ENCODE measurements around the gene PLCXD3. TPM values are rescaled to one million over a fixed set of nuclear protein-coding genes. Genes with fewer than 3 reads are reported as not detected.
A peak's percentile ranks its signal among the peaks of the same experiment; 100 is the strongest.

The PLCXD3 gene
- polyA plus RNA-seq, 1 of the 3 experiments (the other 2 are of a cell fraction), result 0.15 TPM

- TF ChIP-seq EZH2phosphoT487 (IDR thresholded peaks at IDR 0.05; ENCODE audit: borderline replicate concordance, low read depth) (no peak), GABPA (IDR thresholded peaks at IDR 0.05; ENCODE audit: low read depth) (no peak), SMC3 (IDR thresholded peaks at IDR 0.05; ENCODE audit: low read depth, low read length) (no peak), FOXJ3 (CRISPR knock-in tag; IDR thresholded peaks at IDR 0.05) (no peak), FOXM1 (IDR thresholded peaks at IDR 0.05; ENCODE audit: low read depth) (no peak), YY1 (IDR thresholded peaks at IDR 0.05; ENCODE audit: low read depth) (no peak)
These were observed 231.4 kb downstream of the PLCXD3 start (continued) for GRCh38 chr5:41279040-41279439.

GRCh38 chr5:41277476-41278245 lies 232.7 kb downstream of the PLCXD3 start:
- no peaks in the 10 kb centered on the region for H4K20me1 ChIP-seq (ENCODE audit: insufficient read depth)
- no peaks in the 10 kb centered on the region for H3K9me3 ChIP-seq
- H3K27me3 ChIP-seq (ENCODE audit: insufficient read depth), result no peaks in the 10 kb centered on the region
- 0 out of 2 replicates have a peak overlapping the region, but pooled peaks have one; percentile 18 for H2AFZ ChIP-seq (ENCODE audit: low read depth)
- H3K36me3 ChIP-seq (replicated peaks in 1 of 2; ENCODE audit: control insufficient read depth in 1 of 2, insufficient read depth in 2 of 2, low read length in 1 of 2), result no peaks in the 10 kb centered on the region
- no peak for TF ChIP-seq IRF3 (IDR thresholded peaks at IDR 0.05; ENCODE audit: low read depth, low read length)
- TF ChIP-seq NFIC (IDR thresholded peaks at IDR 0.05; ENCODE audit: borderline replicate concordance), result no peak
- no peak for TF ChIP-seq NRF1 (IDR thresholded peaks at IDR 0.05; ENCODE audit: low read depth, low read length)
- ChIA-PET POLR2A (no interaction called here), CTCF (interaction anchor here (1.6 to 2.5 kb wide), 2 partner anchors 8 to 374 kb away, joined by 3 to 14 read pairs; no protein-coding TSS in a partner anchor)
- no peak overlapping the region for H3K9ac ChIP-seq
- no peak overlapping the region for H3K27ac ChIP-seq (ENCODE audit: low read depth in 2 of 2, low read length in 1 of 2)
- no peak overlapping the region for H3K4me3 ChIP-seq (ENCODE audit: low read depth in 2 of 2, low read length in 1 of 2)
- no peak overlapping the region for H3K4me2 ChIP-seq
- no peaks in the 10 kb centered on the region for H3K79me2 ChIP-seq (ENCODE audit: insufficient read depth)
- 70% methylated on average over 4 of the region's 4 CpGs for WGBS (ENCODE audit: low lambda C conversion rate)
- H3K4me1 ChIP-seq (ENCODE audit: control insufficient read depth in 1 of 2, insufficient read depth in 2 of 2, low read depth in 1 of 2, low read length in 1 of 2), result peaks cover 2 to 7% of the 10 kb centered on the region in 2 experiments; a peak in 2 of 4 replicates
- no peaks in the 10 kb centered on the region for H3K9me2 ChIP-seq
- no peak for DNase-seq
- H3F3A ChIP-seq (replicated peaks; ENCODE audit: insufficient read depth), result no peaks in the 10 kb centered on the region

- WGBS (ENCODE audit: low lambda C conversion rate), result 75% methylated on average over 8 of the region's 8 CpGs
- Histone ChIP-seq H3K36me3 (replicated peaks in 1 of 2; ENCODE audit: control insufficient read depth in 1 of 2, insufficient read depth in 2 of 2, low read length in 1 of 2) (no peaks in the 10 kb centered on the region), H3K4me2 (no peak overlapping the region), H3K79me2 (ENCODE audit: insufficient read depth) (no peaks in the 10 kb centered on the region), H3K27me3 (ENCODE audit: insufficient read depth) (no peaks in the 10 kb centered on the region), H3K9ac (no peak overlapping the region), H3K9me3 (no peaks in the 10 kb centered on the region), H3F3A (replicated peaks; ENCODE audit: insufficient read depth) (no peaks in the 10 kb centered on the region), H3K27ac (ENCODE audit: low read depth in 2 of 2, low read length in 1 of 2) (no peak overlapping the region), H4K20me1 (ENCODE audit: insufficient read depth) (no peaks in the 10 kb centered on the region), H3K4me3 (ENCODE audit: low read depth in 2 of 2, low read length in 1 of 2) (no peak overlapping the region), H2AFZ (ENCODE audit: low read depth) (no peak overlapping the region), H3K4me1 (ENCODE audit: control insufficient read depth in 1 of 2, insufficient read depth in 2 of 2, low read depth in 1 of 2, low read length in 1 of 2) (peaks cover 0 to 7% of the 10 kb centered on the region in 2 experiments; a peak in 1 of 4 replicates), H3K9me2 (no peaks in the 10 kb centered on the region)
- ChIA-PET CTCF (interaction anchor here (0.9 to 2.5 kb wide), 3 partner anchors 9 to 372 kb away, joined by 3 to 14 read pairs (median 3); no protein-coding TSS in a partner anchor), POLR2A (no interaction called here)
- DNase-seq, result no peak
- TF ChIP-seq POLR2AphosphoS5 (IDR thresholded peaks at IDR 0.05; ENCODE audit: low read depth, low read length), result no peak
- no peak for TF ChIP-seq FOSL2 (IDR thresholded peaks at IDR 0.05; ENCODE audit: borderline replicate concordance, low read depth)
- TF ChIP-seq USF1 (IDR thresholded peaks at IDR 0.05; ENCODE audit: borderline replicate concordance, low read depth), result no peak
- TF ChIP-seq SMC3 (IDR thresholded peaks at IDR 0.05; ENCODE audit: low read depth, low read length), result no peak
- no peak for TF ChIP-seq TAF1 (IDR thresholded peaks at IDR 0.05; ENCODE audit: borderline replicate concordance, low read depth, low read length)
- TF ChIP-seq EP300 (IDR thresholded peaks at IDR 0.05; ENCODE audit: borderline replicate concordance in 1 of 2, low read depth in 1 of 2, low read length in 1 of 2), result no peak
- no peak for TF ChIP-seq NFIC (IDR thresholded peaks at IDR 0.05; ENCODE audit: borderline replicate concordance)
- no peak for TF ChIP-seq RXRA (IDR thresholded peaks at IDR 0.05; ENCODE audit: borderline replicate concordance, low read depth)
- TF ChIP-seq JUND (IDR thresholded peaks at IDR 0.05), result no peak
- no peak for TF ChIP-seq MAX (IDR thresholded peaks at IDR 0.05; ENCODE audit: low read depth)
- TF ChIP-seq TEAD4 (IDR thresholded peaks at IDR 0.05; ENCODE audit: borderline replicate concordance, insufficient read depth), result no peak
- TF ChIP-seq IRF3 (IDR thresholded peaks at IDR 0.05; ENCODE audit: low read depth, low read length), result no peak
- no peak for TF ChIP-seq GATA2 (CRISPR knock-in tag; IDR thresholded peaks at IDR 0.05)
- no peak for TF ChIP-seq FOXJ3 (CRISPR knock-in tag; IDR thresholded peaks at IDR 0.05)
- TF ChIP-seq RAD21 (IDR thresholded peaks at IDR 0.05; ENCODE audit: low read length), result no peak
These were observed 234.4 kb downstream of the PLCXD3 start for GRCh38 chr5:41275813-41276512.

All from SK-N-SH (cell line).